ENCODE results near the gene SPCS3.

Gene SPCS3

DNA sequence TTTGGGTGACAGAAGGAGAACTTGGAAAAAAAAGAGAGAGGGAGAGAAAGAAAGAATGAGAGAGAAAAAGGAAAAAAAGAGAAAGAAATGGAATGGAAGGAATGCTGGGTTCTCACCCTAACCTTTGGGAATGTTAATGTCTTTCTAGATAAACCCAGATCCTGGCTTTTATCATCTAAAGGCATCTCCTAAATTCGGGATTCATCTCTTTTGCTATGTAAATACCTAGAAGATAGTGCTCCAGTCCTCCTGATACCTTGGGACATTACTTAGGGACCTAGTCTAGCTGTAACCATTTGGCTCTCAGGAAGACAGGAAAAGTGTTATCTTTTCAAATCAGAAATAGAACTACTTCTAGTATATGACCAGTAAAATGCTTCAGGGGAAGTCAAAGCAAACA is 15.8 kb upstream of the SPCS3 start:
- no peaks in the 10 kb centered on the region for H3K27me3 ChIP-seq (ENCODE audit: control insufficient read depth in 1 of 2, insufficient read depth in 2 of 2, low read length in 2 of 2)
- no peak overlapping the region for H3K9ac ChIP-seq (ENCODE audit: low read length in 2 of 2)
- no peaks in the 10 kb centered on the region for H3K9me3 ChIP-seq (ENCODE audit: control insufficient read depth in 2 of 2, low read length in 2 of 2)
- H3K36me3 ChIP-seq (ENCODE audit: control insufficient read depth in 2 of 2, insufficient read depth in 2 of 2, low read length in 2 of 2) = no peaks in the 10 kb centered on the region
- no peak overlapping the region for H3K27ac ChIP-seq (ENCODE audit: low read length)
- H3K4me3 ChIP-seq (ENCODE audit: low read length in 2 of 2) = no peak overlapping the region
- no peaks in the 10 kb centered on the region for H3K4me1 ChIP-seq (ENCODE audit: control insufficient read depth, insufficient read depth, low read length)

- Histone ChIP-seq H3K4me3 (ENCODE audit: low read length in 2 of 2) (no peak overlapping the region), H3K27ac (ENCODE audit: low read length) (no peak overlapping the region), H3K4me1 (ENCODE audit: control insufficient read depth, insufficient read depth, low read length) (no peaks in the 10 kb centered on the region), H3K9me3 (ENCODE audit: control insufficient read depth in 2 of 2, low read length in 2 of 2) (no peaks in the 10 kb centered on the region), H3K36me3 (ENCODE audit: control insufficient read depth in 2 of 2, insufficient read depth in 2 of 2, low read length in 2 of 2) (no peaks in the 10 kb centered on the region), H3K27me3 (ENCODE audit: control insufficient read depth in 1 of 2, insufficient read depth in 2 of 2, low read length in 2 of 2) (no peaks in the 10 kb centered on the region), H3K9ac (ENCODE audit: low read length in 2 of 2) (no peak overlapping the region)
These were observed 12.7 kb upstream of the SPCS3 start for GRCh38 chr4:176306837-176307665.

DNA sequence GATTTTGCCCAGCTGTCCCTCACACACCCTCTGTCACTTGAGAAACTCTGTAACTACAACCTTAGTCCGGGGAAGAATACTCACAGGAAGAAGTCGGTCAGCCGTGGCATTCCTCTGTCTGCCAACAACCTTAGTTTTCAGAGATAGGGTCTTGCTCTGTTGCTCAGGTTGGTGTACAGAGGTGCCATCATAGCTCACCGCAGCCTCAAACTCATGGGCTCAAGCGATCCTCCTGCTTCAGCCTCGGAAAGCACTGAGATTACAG is 12.2 kb upstream of the SPCS3 start:
- Histone ChIP-seq H3K36me3 (ENCODE audit: control insufficient read depth in 2 of 2, insufficient read depth in 2 of 2, low read length in 2 of 2) (no peaks in the 10 kb centered on the region), H3K9ac (ENCODE audit: low read length in 2 of 2) (no peak overlapping the region), H3K4me3 (ENCODE audit: low read length in 2 of 2) (no peak overlapping the region), H3K27me3 (ENCODE audit: control insufficient read depth in 1 of 2, insufficient read depth in 2 of 2, low read length in 2 of 2) (no peaks in the 10 kb centered on the region), H3K9me3 (ENCODE audit: control insufficient read depth in 2 of 2, low read length in 2 of 2) (no peaks in the 10 kb centered on the region), H3K4me1 (ENCODE audit: control insufficient read depth, insufficient read depth, low read length) (no peaks in the 10 kb centered on the region), H3K27ac (ENCODE audit: low read length) (no peak overlapping the region)

- Histone ChIP-seq H3K27me3 (ENCODE audit: control insufficient read depth in 1 of 2, insufficient read depth in 2 of 2, low read length in 2 of 2) (no peaks in the 10 kb centered on the region), H3K9ac (ENCODE audit: low read length in 2 of 2) (no peak overlapping the region), H3K9me3 (ENCODE audit: control insufficient read depth in 2 of 2, low read length in 2 of 2) (no peaks in the 10 kb centered on the region), H3K36me3 (ENCODE audit: control insufficient read depth in 2 of 2, insufficient read depth in 2 of 2, low read length in 2 of 2) (no peaks in the 10 kb centered on the region), H3K4me1 (ENCODE audit: control insufficient read depth, insufficient read depth, low read length) (no peaks in the 10 kb centered on the region), H3K27ac (ENCODE audit: low read length) (no peak overlapping the region), H3K4me3 (ENCODE audit: low read length in 2 of 2) (no peak overlapping the region)
These were observed 11.3 kb upstream of the SPCS3 start for GRCh38 chr4:176308441-176308840.

DNA sequence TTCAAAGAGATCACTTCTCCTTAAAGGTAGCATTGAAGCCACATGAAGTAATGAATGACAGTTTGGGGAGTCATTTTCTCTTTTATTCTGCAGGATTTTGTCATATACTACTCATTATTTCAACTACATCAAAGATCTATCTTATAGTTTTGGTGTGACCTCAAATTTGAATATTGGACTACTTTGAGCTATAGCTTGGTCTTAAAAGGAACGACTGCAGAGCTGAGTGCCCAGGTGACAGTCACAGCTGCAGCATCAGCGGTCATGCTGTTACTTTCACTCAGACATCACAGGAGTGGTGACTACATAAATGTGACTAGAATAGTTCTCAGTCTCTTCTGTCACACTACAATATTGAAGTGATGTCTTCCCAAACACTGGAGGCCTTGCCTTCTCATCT is 10.7 kb upstream of the SPCS3 start:
- Histone ChIP-seq H3K9ac (ENCODE audit: low read length in 2 of 2) (no peak overlapping the region), H3K27ac (ENCODE audit: low read length) (no peak overlapping the region), H3K4me3 (ENCODE audit: low read length in 2 of 2) (no peak overlapping the region), H3K4me1 (ENCODE audit: control insufficient read depth, insufficient read depth, low read length) (no peaks in the 10 kb centered on the region), H3K36me3 (ENCODE audit: control insufficient read depth in 2 of 2, insufficient read depth in 2 of 2, low read length in 2 of 2) (no peaks in the 10 kb centered on the region), H3K9me3 (ENCODE audit: control insufficient read depth in 2 of 2, low read length in 2 of 2) (no peaks in the 10 kb centered on the region), H3K27me3 (ENCODE audit: control insufficient read depth in 1 of 2, insufficient read depth in 2 of 2, low read length in 2 of 2) (no peaks in the 10 kb centered on the region)

DNA sequence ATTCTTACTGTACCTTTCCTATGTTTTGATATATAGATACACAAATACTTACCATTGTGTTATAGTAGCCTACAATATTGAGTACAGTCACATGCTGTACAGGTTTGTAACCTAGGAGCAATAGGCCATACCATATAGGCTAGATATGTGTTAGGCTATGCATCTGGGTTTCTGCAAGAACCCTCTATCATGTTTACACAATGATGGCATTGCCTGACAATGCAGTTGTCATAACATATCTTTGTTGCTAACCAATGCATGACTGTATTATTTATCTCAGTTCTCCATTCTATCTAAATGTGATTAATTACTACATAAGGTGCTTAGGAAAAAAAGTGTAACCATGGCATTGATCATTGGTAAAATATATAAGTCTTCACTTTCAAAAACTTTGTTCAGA is 10.0 kb upstream of the SPCS3 start:
- H3K27ac ChIP-seq (ENCODE audit: low read length) = no peak overlapping the region
- H3K4me1 ChIP-seq (ENCODE audit: control insufficient read depth, insufficient read depth, low read length) = no peaks in the 10 kb centered on the region
- no peaks in the 10 kb centered on the region for H3K27me3 ChIP-seq (ENCODE audit: control insufficient read depth in 1 of 2, insufficient read depth in 2 of 2, low read length in 2 of 2)
- H3K36me3 ChIP-seq (ENCODE audit: control insufficient read depth in 2 of 2, insufficient read depth in 2 of 2, low read length in 2 of 2) = no peaks in the 10 kb centered on the region
- no peak overlapping the region for H3K9ac ChIP-seq (ENCODE audit: low read length in 2 of 2)
- no peaks in the 10 kb centered on the region for H3K9me3 ChIP-seq (ENCODE audit: control insufficient read depth in 2 of 2, low read length in 2 of 2)
- no peak overlapping the region for H3K4me3 ChIP-seq (ENCODE audit: low read length in 2 of 2)

DNA sequence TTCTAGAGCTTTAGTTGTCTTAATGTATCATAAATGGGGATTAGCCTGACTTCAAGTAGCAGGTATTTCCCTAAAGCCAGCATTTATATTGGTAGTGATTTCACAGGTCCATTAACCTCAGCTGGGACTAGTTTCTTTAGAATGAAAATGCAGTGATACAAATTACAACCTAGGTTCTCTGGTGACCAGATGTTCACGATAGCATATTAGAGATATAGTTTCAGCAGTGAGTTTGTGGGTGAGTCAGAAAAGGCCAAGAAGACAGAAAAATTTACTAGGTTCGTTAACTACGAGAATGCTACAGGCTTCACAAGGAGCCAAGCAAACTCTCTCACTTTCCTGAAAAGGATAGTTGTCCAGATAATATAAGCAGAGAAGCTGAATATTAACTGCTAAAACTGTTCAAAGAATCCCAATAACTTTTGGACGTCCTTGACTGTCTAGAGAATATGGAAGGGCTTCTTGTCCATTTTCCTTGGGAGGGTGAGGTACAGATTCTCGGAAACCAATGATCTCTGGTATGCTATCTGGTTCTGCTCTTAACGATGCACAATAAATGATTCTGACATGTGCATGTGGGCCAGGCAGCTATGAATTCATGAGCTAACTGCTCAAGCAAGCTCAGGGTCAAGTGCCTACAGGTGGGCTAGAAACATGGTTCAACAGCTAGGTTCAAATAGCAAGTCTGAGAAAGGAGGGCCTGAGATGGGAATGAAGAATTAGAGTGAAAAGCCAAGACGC is 6.0 kb upstream of the SPCS3 start:
- Histone ChIP-seq H3K27me3 (ENCODE audit: control insufficient read depth in 1 of 2, insufficient read depth in 2 of 2, low read length in 2 of 2) (no peaks in the 10 kb centered on the region), H3K36me3 (ENCODE audit: control insufficient read depth in 2 of 2, insufficient read depth in 2 of 2, low read length in 2 of 2) (no peaks in the 10 kb centered on the region), H3K4me3 (ENCODE audit: low read length in 2 of 2) (no peak overlapping the region), H3K27ac (ENCODE audit: low read length) (no peak overlapping the region), H3K9ac (ENCODE audit: low read length in 2 of 2) (no peak overlapping the region), H3K4me1 (ENCODE audit: control insufficient read depth, insufficient read depth, low read length) (no peaks in the 10 kb centered on the region), H3K9me3 (ENCODE audit: control insufficient read depth in 2 of 2, low read length in 2 of 2) (no peaks in the 10 kb centered on the region)

GRCh38 chr4:176319151-176319703 is 539 bp upstream of the SPCS3 start:
- Histone ChIP-seq H3K4me3 (ENCODE audit: low read length in 2 of 2) (peak overlapping the region; percentile 78 to 90), H3K36me3 (ENCODE audit: control insufficient read depth in 2 of 2, insufficient read depth in 2 of 2, low read length in 2 of 2) (no peaks in the 10 kb centered on the region), H3K27me3 (ENCODE audit: control insufficient read depth in 1 of 2, insufficient read depth in 2 of 2, low read length in 2 of 2) (no peaks in the 10 kb centered on the region), H3K4me1 (ENCODE audit: control insufficient read depth, insufficient read depth, low read length) (no peaks in the 10 kb centered on the region), H3K27ac (ENCODE audit: low read length) (peak overlapping the region; percentile 81), H3K9me3 (ENCODE audit: control insufficient read depth in 2 of 2, low read length in 2 of 2) (no peaks in the 10 kb centered on the region), H3K9ac (ENCODE audit: low read length in 2 of 2) (peak overlapping the region; percentile 81 to 84)

GRCh38 chr4:176320340-176320975 is 692 bp downstream of the SPCS3 start:
- Histone ChIP-seq H3K4me3 (ENCODE audit: low read length in 2 of 2) (peak overlapping the region; percentile 90 to 93), H3K36me3 (ENCODE audit: control insufficient read depth in 2 of 2, insufficient read depth in 2 of 2, low read length in 2 of 2) (no peaks in the 10 kb centered on the region), H3K4me1 (ENCODE audit: control insufficient read depth, insufficient read depth, low read length) (no peaks in the 10 kb centered on the region), H3K9ac (ENCODE audit: low read length in 2 of 2) (peak overlapping the region; percentile 88 to 97), H3K9me3 (ENCODE audit: control insufficient read depth in 2 of 2, low read length in 2 of 2) (no peaks in the 10 kb centered on the region), H3K27ac (ENCODE audit: low read length) (peak overlapping the region; percentile 81), H3K27me3 (ENCODE audit: control insufficient read depth in 1 of 2, insufficient read depth in 2 of 2, low read length in 2 of 2) (no peaks in the 10 kb centered on the region)

DNA sequence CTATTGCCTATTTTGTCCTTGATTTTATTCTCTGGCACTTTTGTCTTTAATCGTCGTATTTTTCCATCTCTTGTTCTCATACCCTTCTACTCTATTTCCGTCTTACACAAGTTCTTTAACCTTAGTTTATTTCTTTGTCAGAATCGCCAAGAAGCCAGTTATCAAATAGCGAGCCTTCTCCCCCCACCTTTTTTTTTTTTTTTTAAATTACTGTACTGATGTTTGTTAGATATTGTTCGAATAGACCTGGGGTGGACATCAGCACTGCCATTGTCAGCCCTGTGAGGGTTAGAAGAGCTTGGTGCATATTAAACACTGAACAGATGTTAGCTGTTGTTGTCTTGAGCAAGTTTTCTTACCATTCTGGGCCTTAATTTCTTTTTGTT is 1.2 kb downstream of the SPCS3 start:
- peak overlapping the region; percentile 81 for H3K27ac ChIP-seq (ENCODE audit: low read length)
- H3K9ac ChIP-seq (ENCODE audit: low read length in 2 of 2) = peak overlapping the region; percentile 88 to 97
- no peaks in the 10 kb centered on the region for H3K4me1 ChIP-seq (ENCODE audit: control insufficient read depth, insufficient read depth, low read length)
- H3K36me3 ChIP-seq (ENCODE audit: control insufficient read depth in 2 of 2, insufficient read depth in 2 of 2, low read length in 2 of 2) = no peaks in the 10 kb centered on the region
- H3K27me3 ChIP-seq (ENCODE audit: control insufficient read depth in 1 of 2, insufficient read depth in 2 of 2, low read length in 2 of 2) = no peaks in the 10 kb centered on the region
- no peaks in the 10 kb centered on the region for H3K9me3 ChIP-seq (ENCODE audit: control insufficient read depth in 2 of 2, low read length in 2 of 2)
- peak overlapping the region; percentile 90 to 93 for H3K4me3 ChIP-seq (ENCODE audit: low read length in 2 of 2)
